Measurements from ENCODE around the gene RPL13. TPM values are rescaled to one million over a fixed set of nuclear protein-coding genes. Genes with fewer than 3 reads are reported as not detected.

RPL13 gene
- total and polyA plus RNA-seq, 2 experiments from 2014 or later = 1,293 to 5,939 TPM

DNA sequence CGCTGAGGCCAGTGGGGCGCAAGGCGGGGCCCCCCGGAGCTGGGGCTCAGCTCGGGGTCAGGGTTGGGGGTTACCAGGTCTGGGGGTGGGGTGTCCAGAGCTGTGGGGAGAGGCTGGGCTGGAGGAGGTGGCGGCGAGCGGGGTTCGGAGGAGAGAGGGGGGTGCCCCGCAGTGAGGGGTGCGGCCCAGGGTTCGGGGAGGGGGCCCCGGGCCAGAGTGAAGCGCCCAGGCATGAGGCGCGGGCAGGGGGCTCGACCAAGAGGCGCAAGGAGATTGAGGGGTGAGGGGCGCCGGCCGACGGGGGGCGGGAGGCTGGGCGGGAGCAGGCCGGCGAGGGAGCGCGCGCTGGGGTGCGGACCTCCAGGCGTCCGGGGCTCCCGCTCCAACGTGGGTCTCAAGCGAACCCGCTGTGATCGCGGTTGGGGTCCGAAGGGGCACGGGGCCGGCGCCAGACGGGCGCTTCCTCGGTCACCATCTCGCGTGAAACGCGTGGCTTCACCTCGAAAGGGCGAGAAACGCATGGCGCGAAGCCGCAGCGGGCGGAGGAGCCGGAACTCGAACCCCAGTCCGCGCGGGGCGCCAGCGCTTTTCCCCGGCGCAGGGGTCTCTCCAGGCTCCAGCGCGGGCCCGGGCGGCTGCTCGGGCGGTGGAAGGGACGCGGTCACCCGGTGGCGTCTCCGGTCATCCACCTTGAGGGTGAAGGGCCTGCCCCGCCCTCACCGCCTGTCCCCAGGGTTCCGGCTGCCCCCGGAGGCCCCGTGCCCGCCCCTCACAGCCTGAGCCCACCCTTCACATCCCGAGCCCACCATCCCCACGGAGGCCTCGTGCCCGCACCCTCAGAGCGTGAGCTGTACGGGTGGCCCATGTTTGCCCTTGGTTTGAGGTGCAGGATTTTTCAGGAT lies 15.9 kb downstream of the RPL13 start:
- Histone ChIP-seq H3K9me3 (ENCODE audit: low read depth) (no peaks in the 10 kb centered on the region), H3K4me3 (peak overlapping the region; percentile 19), H3K27me3 (peaks cover 46% of the 10 kb centered on the region), H3K36me3 (no peaks in the 10 kb centered on the region), H3K4me1 (ENCODE audit: low read depth) (no peaks in the 10 kb centered on the region), H3K27ac (no peak overlapping the region)
- DNase-seq (ENCODE audit: low read depth in 1 of 2, low spot score in 1 of 2) = no peak
- TF ChIP-seq, protein P1, sequence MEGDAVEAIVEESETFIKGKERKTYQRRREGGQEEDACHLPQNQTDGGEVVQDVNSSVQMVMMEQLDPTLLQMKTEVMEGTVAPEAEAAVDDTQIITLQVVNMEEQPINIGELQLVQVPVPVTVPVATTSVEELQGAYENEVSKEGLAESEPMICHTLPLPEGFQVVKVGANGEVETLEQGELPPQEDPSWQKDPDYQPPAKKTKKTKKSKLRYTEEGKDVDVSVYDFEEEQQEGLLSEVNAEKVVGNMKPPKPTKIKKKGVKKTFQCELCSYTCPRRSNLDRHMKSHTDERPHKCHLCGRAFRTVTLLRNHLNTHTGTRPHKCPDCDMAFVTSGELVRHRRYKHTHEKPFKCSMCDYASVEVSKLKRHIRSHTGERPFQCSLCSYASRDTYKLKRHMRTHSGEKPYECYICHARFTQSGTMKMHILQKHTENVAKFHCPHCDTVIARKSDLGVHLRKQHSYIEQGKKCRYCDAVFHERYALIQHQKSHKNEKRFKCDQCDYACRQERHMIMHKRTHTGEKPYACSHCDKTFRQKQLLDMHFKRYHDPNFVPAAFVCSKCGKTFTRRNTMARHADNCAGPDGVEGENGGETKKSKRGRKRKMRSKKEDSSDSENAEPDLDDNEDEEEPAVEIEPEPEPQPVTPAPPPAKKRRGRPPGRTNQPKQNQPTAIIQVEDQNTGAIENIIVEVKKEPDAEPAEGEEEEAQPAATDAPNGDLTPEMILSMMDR (IDR thresholded peaks at IDR 0.05; ENCODE audit: low read depth, low read length) = no peak

DNA sequence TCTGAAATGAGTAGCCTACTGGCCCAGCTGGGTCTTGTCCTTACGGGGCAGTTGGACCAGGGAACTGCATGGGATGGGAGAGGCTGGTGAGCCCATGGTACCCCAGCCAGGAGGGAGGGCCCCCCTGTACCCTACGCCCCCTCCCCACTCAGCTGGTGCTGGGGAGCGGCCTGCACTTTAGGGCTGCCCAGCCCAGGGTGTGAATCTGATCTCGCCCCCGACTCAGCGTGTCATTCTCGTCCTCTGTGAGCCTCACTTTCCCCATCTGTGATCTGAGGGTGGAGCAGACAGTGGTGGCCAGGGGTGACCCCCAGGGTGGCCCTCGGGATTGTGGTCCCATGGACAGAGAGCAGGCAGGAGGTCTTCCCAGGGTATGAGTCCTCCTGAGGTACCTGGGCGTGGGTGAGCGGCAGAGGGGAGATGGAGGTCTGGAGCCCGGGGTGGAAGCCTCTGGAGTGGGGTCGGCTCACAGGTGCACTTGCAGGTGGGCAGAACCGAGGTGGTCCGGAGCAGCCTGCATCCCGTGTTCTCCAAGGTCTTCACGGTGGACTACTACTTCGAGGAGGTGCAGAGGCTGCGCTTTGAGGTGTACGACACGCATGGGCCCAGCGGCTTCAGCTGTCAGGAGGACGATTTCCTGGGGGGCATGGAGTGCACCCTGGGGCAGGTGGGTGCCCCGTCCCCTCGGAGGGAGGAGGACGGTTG lies 16.7 kb downstream of the RPL13 start:
- TF ChIP-seq, protein P1 (IDR thresholded peaks at IDR 0.05; ENCODE audit: low read depth, low read length) = no peak
- H3K27me3 ChIP-seq = peaks cover 46% of the 10 kb centered on the region
- no peak for DNase-seq (ENCODE audit: low read depth in 1 of 2, low spot score in 1 of 2)
- no peaks in the 10 kb centered on the region for H3K36me3 ChIP-seq
- no peaks in the 10 kb centered on the region for H3K9me3 ChIP-seq (ENCODE audit: low read depth)
- no peaks in the 10 kb centered on the region for H3K4me1 ChIP-seq (ENCODE audit: low read depth)
- no peak overlapping the region for H3K4me3 ChIP-seq
- no peak overlapping the region for H3K27ac ChIP-seq

DNA sequence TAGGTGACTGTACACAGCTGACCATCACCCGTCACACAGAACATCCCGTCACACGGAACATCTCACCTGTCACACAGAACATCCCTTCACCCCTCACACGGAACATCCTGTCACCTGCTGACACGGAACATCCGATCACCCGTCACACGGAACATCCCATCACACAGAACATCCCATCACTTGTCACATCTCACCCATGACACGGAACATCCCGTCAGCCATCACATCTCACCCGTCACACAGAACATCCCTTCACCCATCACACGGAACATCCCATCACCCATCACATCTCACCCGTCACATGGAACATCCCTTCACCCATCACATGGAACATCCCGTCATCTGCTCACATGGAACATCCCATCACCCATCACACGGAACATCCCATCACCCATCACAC lies 18.9 kb downstream of the RPL13 start:
- no peak for DNase-seq (ENCODE audit: low read depth in 1 of 2, low spot score in 1 of 2)
- H3K4me1 ChIP-seq (ENCODE audit: low read depth) = no peaks in the 10 kb centered on the region
- H3K27me3 ChIP-seq = peaks cover 39% of the 10 kb centered on the region
- H3K36me3 ChIP-seq = no peaks in the 10 kb centered on the region
- H3K27ac ChIP-seq = no peak overlapping the region
- H3K9me3 ChIP-seq (ENCODE audit: low read depth) = no peaks in the 10 kb centered on the region
- TF ChIP-seq, protein P1 (IDR thresholded peaks at IDR 0.05; ENCODE audit: low read depth, low read length) = no peak
- H3K4me3 ChIP-seq = no peak overlapping the region

DNA sequence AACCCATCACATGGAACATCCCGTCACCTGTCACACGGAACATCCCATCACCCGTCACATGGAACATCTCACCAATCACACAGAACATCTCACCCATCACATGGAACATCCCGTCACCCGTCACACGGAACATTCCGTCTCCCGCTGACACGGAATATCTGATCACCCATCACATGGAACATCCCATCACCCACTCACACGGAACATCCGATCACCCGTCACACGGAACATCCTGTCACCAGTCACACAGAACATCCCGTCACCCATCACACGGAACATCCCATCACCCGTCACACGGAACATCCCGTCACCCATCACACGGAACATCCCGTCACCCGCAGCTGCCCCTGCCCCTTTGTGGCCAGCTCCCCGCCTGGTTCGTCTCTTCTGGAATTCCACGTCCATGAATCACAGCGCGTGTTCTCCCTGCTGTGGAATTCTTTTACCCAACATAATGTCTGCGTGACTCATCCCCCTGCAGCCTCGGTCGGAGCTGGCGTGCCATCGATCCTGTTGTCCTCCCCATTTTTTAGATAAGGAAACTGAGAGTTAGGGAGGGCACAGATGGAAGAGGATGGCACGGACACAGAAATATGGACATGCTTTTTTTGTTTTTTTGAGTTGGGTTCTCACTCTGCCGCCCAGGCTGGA lies 20.7 kb downstream of the RPL13 start:
- TF ChIP-seq, protein P1 (IDR thresholded peaks at IDR 0.05; ENCODE audit: low read depth, low read length) = no peak
- no peak overlapping the region for H3K4me3 ChIP-seq
- H3K27me3 ChIP-seq = peaks cover 21% of the 10 kb centered on the region
- DNase-seq (ENCODE audit: low read depth in 1 of 2, low spot score in 1 of 2) = peak in 1 of 2 donors; percentile 97
- peaks cover 5% of the 10 kb centered on the region for H3K4me1 ChIP-seq (ENCODE audit: low read depth)
- no peaks in the 10 kb centered on the region for H3K36me3 ChIP-seq
- no peak overlapping the region for H3K27ac ChIP-seq
- no peaks in the 10 kb centered on the region for H3K9me3 ChIP-seq (ENCODE audit: low read depth)

DNA sequence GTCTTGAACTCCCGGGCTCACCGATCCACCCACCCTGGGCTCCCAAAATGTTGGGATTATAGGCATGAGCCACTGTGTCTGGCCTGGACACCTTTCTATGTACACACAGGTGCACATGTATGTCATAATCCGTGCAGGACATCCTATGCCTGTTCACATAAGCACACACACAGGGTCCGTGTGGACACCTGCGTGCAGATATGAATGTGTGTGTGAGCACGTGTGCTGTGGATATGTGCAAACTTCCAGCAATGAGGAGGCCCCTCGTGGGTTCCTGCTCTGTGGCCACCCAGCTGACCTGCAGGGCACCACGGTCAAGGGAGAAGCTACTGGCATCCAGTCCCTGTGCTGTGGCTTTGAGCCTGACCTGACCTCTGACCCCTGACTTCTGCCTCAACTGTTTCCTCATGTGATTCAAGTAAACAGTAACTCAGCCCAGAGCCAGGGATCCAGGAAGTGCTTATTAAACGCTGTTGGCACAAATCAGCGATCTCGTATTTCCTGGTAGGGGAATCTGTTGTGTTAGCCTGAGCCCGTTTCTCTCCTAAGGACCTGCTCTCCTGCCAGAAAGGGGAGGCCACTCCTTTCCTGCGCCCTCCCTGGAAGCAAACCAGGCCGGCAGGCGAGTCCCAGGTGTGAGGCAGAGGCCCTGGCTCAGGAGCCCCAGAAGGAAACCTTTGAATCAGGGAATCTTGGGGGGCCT lies 21.5 kb downstream of the RPL13 start:
- Histone ChIP-seq H3K4me1 (ENCODE audit: low read depth) (peaks cover 5% of the 10 kb centered on the region), H3K36me3 (no peaks in the 10 kb centered on the region), H3K9me3 (ENCODE audit: low read depth) (no peaks in the 10 kb centered on the region), H3K27me3 (peaks cover 12% of the 10 kb centered on the region), H3K27ac (no peak overlapping the region), H3K4me3 (no peak overlapping the region)
- peak in 1 of 2 donors; percentile 78 for DNase-seq (ENCODE audit: low read depth in 1 of 2, low spot score in 1 of 2)
- TF ChIP-seq, protein P1 (IDR thresholded peaks at IDR 0.05; ENCODE audit: low read depth, low read length) = no peak
